Esophagus squamous epithelium (tissue), 5 donors: Measurements from ENCODE around the gene POLDIP3. TPM values are rescaled to one million over a fixed set of nuclear protein-coding genes. Genes with fewer than 3 reads are reported as not detected.

ENCODE experiments used
- DNase-seq: peaks from one replicate; lab custom pipeline; 2025; lab: John Stamatoyannopoulos, UW
- H3K27ac ChIP-seq, 4 donors: fragments of 200-600 bp; sonication (generic); one replicate each; pipeline ENCODE4 v1.5.1; 2016 to 2019; ENCODE audit warnings: mild to moderate bottlenecking in 1 of 4
- H3K27me3 ChIP-seq, 4 donors: fragments of 200-600 bp; sonication (generic); 1 replicate in 3 of 4; 2 replicates in 1 of 4; pipeline versions ENCODE4 v1.5.1 to v1.6.0; 2017 to 2021; ENCODE audit warnings: antibody characterized with exemption in 1 of 4
- H3K36me3 ChIP-seq, 3 donors: fragments of 200-600 bp; sonication (generic); one replicate each; pipeline ENCODE4 v1.5.1; 2016 to 2019
- H3K4me1 ChIP-seq, 3 donors: fragments of 200-600 bp; sonication (generic); one replicate each; pipeline ENCODE4 v1.5.1; 2017 to 2019
- H3K4me3 ChIP-seq, 4 donors: fragments of 200-600 bp; sonication (generic); 1 replicate in 3 of 4; 2 replicates in 1 of 4; pipeline ENCODE4 v1.5.1; 2016 to 2019; ENCODE audit warnings: mild to moderate bottlenecking in 2 of 4, moderate library complexity in 1 of 4
- H3K9me3 ChIP-seq, 3 donors: fragments of 200-600 bp; sonication (generic); one replicate each; pipeline ENCODE4 v1.5.1; 2016 to 2019
- POLR2A ChIP-seq, 4 donors: fragments of 450-650 bp; IDR thresholded peaks; one replicate each; pipeline ENCODE4 v1.6.1; 2017; ENCODE audit warnings: antibody characterized with exemption in 4 of 4, mild to moderate bottlenecking in 4 of 4, moderate library complexity in 3 of 4
- whole genome bisulfite sequencing, 2 donors: methylation state at CpG; one replicate each; pipeline ENCODE4 v1.1.5; 2018; 5-methylcytosine and 5-hydroxymethylcytosine counted together
- intact Hi-C: fragments of 100-400 bp; cut with DNase I; formaldehyde crosslinking; loops from one replicate; pipeline ENCODE4 v1.15.0; 2022
- total RNA-seq, 4 donors: library from RNA; depleted of rRNA; stranded (reverse); fragments of >200 nt; gene quantifications; one replicate each; pipeline ENCODE4 v1.1.0, GENCODE V29; 2016
- TF ChIP-seq, protein P1 (sequence below), 6 experiments: fragments of 450-650 bp in 4 of 6; fragments of 200-600 bp in 2 of 6; sonication (generic) in 2 of 6; IDR thresholded peaks; one replicate each; pipeline ENCODE4 v1.5.1; 2016 to 2019; ENCODE audit warnings: antibody characterized with exemption in 6 of 6, mild to moderate bottlenecking in 4 of 6, moderate library complexity in 4 of 6
- donor health status: DM: yes; HTN: yes; CAD: no.

POLDIP3 gene
- total RNA-seq, 4 donors from 2014 or later = 23.3 to 33.0 (median 28.0) TPM

GRCh38 chr22:42587588-42588175 is 27.0 kb downstream of the POLDIP3 start:
- intact Hi-C loops = no loop called here
- H3K9me3 ChIP-seq = no peaks in the 10 kb centered on the region
- DNase-seq = no peak
- peaks cover 0 to under 1% (median 0%) of the 10 kb centered on the region in 3 donors for H3K4me1 ChIP-seq
- no peaks in the 10 kb centered on the region for H3K27me3 ChIP-seq
- H3K4me3 ChIP-seq = no peak overlapping the region
- 69 to 82% methylated on average over 4 to 5 of the region's 5 CpGs for WGBS, 2 donors
- TF ChIP-seq POLR2A (IDR thresholded peaks at IDR 0.05) = no peak
- TF ChIP-seq, protein P1, sequence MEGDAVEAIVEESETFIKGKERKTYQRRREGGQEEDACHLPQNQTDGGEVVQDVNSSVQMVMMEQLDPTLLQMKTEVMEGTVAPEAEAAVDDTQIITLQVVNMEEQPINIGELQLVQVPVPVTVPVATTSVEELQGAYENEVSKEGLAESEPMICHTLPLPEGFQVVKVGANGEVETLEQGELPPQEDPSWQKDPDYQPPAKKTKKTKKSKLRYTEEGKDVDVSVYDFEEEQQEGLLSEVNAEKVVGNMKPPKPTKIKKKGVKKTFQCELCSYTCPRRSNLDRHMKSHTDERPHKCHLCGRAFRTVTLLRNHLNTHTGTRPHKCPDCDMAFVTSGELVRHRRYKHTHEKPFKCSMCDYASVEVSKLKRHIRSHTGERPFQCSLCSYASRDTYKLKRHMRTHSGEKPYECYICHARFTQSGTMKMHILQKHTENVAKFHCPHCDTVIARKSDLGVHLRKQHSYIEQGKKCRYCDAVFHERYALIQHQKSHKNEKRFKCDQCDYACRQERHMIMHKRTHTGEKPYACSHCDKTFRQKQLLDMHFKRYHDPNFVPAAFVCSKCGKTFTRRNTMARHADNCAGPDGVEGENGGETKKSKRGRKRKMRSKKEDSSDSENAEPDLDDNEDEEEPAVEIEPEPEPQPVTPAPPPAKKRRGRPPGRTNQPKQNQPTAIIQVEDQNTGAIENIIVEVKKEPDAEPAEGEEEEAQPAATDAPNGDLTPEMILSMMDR (IDR thresholded peaks at IDR 0.05) = no peak
- H3K27ac ChIP-seq = no peak overlapping the region
- peaks cover 20 to 99% (median 43%) of the 10 kb centered on the region in 3 donors for H3K36me3 ChIP-seq

DNA sequence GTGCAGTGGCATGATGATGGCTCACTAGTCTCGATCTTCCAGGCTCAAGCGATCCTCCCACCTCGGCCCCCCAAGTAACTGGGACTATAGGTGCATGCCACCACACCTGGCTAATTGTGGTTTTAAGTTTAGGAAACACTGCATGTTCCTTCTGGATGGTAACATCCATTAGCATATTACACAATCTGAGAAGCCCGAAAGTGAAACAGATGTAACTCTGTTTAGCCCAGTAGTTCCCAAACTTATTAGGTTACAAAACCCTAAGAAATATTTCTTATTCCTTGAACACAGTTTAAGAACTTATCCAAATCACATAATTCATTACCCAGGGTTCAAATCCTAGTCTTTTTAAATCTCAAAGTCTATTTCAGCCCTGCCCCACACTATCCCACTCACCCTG is 28.3 kb downstream of the POLDIP3 start:
- intact Hi-C loops = no loop called here
- no peak overlapping the region for H3K4me3 ChIP-seq
- no peaks in the 10 kb centered on the region for H3K27me3 ChIP-seq
- 43 to 88% methylated on average over 1 to 4 of the region's 4 CpGs for WGBS, 2 donors
- DNase-seq = no peak
- peaks cover 20 to 90% (median 35%) of the 10 kb centered on the region in 3 donors for H3K36me3 ChIP-seq
- no peak overlapping the region for H3K27ac ChIP-seq
- TF ChIP-seq, protein P1 (IDR thresholded peaks at IDR 0.05) = no peak
- no peak for TF ChIP-seq POLR2A (IDR thresholded peaks at IDR 0.05)
- H3K9me3 ChIP-seq = no peaks in the 10 kb centered on the region
- peaks cover 3 to 12% (median 4%) of the 10 kb centered on the region in 3 donors for H3K4me1 ChIP-seq

DNA sequence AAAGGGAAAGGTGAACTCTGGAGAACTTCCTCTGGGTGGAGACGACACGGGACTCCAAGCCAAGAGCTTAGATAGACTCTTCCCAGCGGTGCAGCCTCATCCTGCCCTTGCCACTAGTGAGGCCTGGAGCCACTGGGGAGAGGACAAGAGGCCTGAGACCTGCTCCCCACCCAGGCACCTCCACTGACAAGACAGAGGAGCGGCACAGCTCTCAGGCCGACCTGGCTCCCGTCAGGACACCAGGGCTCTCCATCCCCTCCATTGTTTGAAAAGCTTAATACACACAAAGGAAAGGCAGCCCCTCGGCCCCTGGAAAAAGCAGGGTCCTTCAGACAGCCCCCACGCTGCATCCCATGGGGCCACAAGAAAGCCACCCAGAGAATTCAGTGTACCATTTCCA is 29.6 kb downstream of the POLDIP3 start:
- Histone ChIP-seq H3K36me3 (peaks cover 20 to 78% (median 29%) of the 10 kb centered on the region in 3 donors), H3K9me3 (no peaks in the 10 kb centered on the region), H3K4me1 (peaks cover 7 to 19% (median 8%) of the 10 kb centered on the region in 3 donors), H3K27ac (no peak overlapping the region), H3K4me3 (no peak overlapping the region), H3K27me3 (no peaks in the 10 kb centered on the region)
- 51 to 75% methylated on average over 3 to 6 of the region's 8 CpGs for WGBS, 2 donors
- intact Hi-C loops = no loop called here
- TF ChIP-seq POLR2A (IDR thresholded peaks at IDR 0.05) = no peak
- TF ChIP-seq, protein P1 (IDR thresholded peaks at IDR 0.05) = no peak
- no peak for DNase-seq

- H3K36me3 ChIP-seq = peaks cover 20 to 78% (median 28%) of the 10 kb centered on the region in 3 donors
- H3K4me1 ChIP-seq = peaks cover 7 to 19% (median 8%) of the 10 kb centered on the region in 3 donors
- intact Hi-C loops = no loop called here
- H3K27ac ChIP-seq = no peak overlapping the region
- no peaks in the 10 kb centered on the region for H3K9me3 ChIP-seq
- DNase-seq = no peak
- 80% methylated on average over 2 of the region's 4 CpGs; no CpG with 5 or more reads in 1 of the 2 donors for WGBS, 2 donors
- TF ChIP-seq POLR2A (IDR thresholded peaks at IDR 0.05) = no peak
- TF ChIP-seq, protein P1 (IDR thresholded peaks at IDR 0.05) = no peak
- no peak overlapping the region for H3K4me3 ChIP-seq
- H3K27me3 ChIP-seq = no peaks in the 10 kb centered on the region
Measured at GRCh38 chr22:42584364-42584940, 30.2 kb downstream of the POLDIP3 start.

GRCh38 chr22:42582987-42583386 is 31.7 kb downstream of the POLDIP3 start:
- peaks cover 20 to 78% (median 32%) of the 10 kb centered on the region in 3 donors for H3K36me3 ChIP-seq
- no peak for DNase-seq

More at GRCh38 chr22:42582987-42583386, 31.7 kb downstream of the POLDIP3 start:
- TF ChIP-seq, protein P1 (IDR thresholded peaks at IDR 0.05) = no peak
- TF ChIP-seq POLR2A (IDR thresholded peaks at IDR 0.05) = no peak
- H3K27ac ChIP-seq = no peak overlapping the region
- WGBS, 2 donors = 75 to 89% methylated on average over 1 of the region's 1 CpG
- H3K4me1 ChIP-seq = peaks cover 7 to 19% (median 8%) of the 10 kb centered on the region in 3 donors
- intact Hi-C loops = no loop called here
- H3K9me3 ChIP-seq = no peaks in the 10 kb centered on the region
- no peaks in the 10 kb centered on the region for H3K27me3 ChIP-seq
- H3K4me3 ChIP-seq = no peak overlapping the region
